T-helper 1 cell treated with Interleukin-12 subunit alpha and Interleukin-12 subunit beta and Interleukin-4 antibody, amounts not matched to agents 30 μg/mL and 1 μg/mL, for 36 hours (primary cell): ENCODE measurements around the gene EGR1.
"Not testable (repeated sequence)": the region's sequence is repeated elsewhere in the genome, so short reads cannot be mapped to it uniquely, and the experiment has no call there.

Source experiments
- H3K27ac Mint-ChIP-seq: one replicate; pipeline ENCODE4 v1.8.0; 2021; ENCODE audit warnings: mild to moderate bottlenecking, mixed read lengths
- H3K27me3 Mint-ChIP-seq: one replicate; pipeline ENCODE4 v1.8.0; 2021; ENCODE audit warnings: low read depth, mixed read lengths
- H3K36me3 Mint-ChIP-seq: one replicate; pipeline ENCODE4 v1.8.0; 2021; ENCODE audit warnings: low read depth, mixed read lengths
- H3K4me1 Mint-ChIP-seq: one replicate; pipeline ENCODE4 v1.8.0; 2021; ENCODE audit warnings: low read depth, mixed read lengths
- H3K4me3 Mint-ChIP-seq: one replicate; pipeline ENCODE4 v1.8.0; 2021; ENCODE audit warnings: mild to moderate bottlenecking, moderate library complexity, mixed read lengths
- H3K9me3 Mint-ChIP-seq: one replicate; pipeline ENCODE4 v1.8.0; 2021; ENCODE audit warnings: mixed read lengths

Gene EGR1

GRCh38 chr5:138503487-138504270 is 38.4 kb downstream of the EGR1 start:
- Mint-ChIP-seq H3K4me1 (peaks cover 2% of the 10 kb centered on the region), H3K9me3 (no peaks in the 10 kb centered on the region), H3K27me3 (no peaks in the 10 kb centered on the region), H3K27ac (no peak overlapping the region), H3K4me3 (no peak overlapping the region), H3K36me3 (peaks cover 9% of the 10 kb centered on the region)

DNA sequence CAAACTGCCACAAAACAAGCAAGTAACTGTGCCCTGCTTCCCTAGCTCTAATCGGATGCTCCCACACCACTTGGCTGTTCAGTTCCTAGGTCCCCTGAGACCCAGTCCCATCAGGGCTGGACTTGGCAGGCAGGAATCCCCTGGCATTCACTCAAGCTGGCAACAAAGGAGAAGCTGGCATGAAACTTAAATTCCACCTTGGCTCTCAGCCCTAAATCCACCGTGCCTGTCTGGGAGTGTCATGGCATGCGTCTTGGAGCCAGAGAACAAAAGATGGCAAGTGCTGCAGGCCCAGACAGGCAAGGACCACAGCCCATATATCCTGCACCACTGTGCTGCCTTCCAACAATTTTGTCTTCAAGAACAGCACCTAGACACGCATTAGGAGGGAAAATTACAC is 39.5 kb downstream of the EGR1 start:
- no peak overlapping the region for H3K27ac Mint-ChIP-seq

GRCh38 chr5:138506370-138507306 is 41.4 kb downstream of the EGR1 start:
- no peak overlapping the region for H3K4me3 Mint-ChIP-seq
- no peaks in the 10 kb centered on the region for H3K27me3 Mint-ChIP-seq
- H3K9me3 Mint-ChIP-seq = no peaks in the 10 kb centered on the region
- peaks cover 2% of the 10 kb centered on the region for H3K4me1 Mint-ChIP-seq
- no peak overlapping the region for H3K27ac Mint-ChIP-seq
- H3K36me3 Mint-ChIP-seq = peaks cover 22% of the 10 kb centered on the region

More for the DNA sequence above, 39.5 kb downstream of the EGR1 start:
- Mint-ChIP-seq H3K9me3 (no peaks in the 10 kb centered on the region), H3K4me1 (peaks cover 2% of the 10 kb centered on the region), H3K4me3 (no peak overlapping the region), H3K36me3 (peaks cover 14% of the 10 kb centered on the region), H3K27me3 (no peaks in the 10 kb centered on the region)

GRCh38 chr5:138507485-138507884 is 42.2 kb downstream of the EGR1 start:
- H3K36me3 Mint-ChIP-seq = peaks cover 25% of the 10 kb centered on the region
- not testable (repeated sequence) for H3K4me3 Mint-ChIP-seq, H3K4me1 Mint-ChIP-seq, H3K27ac Mint-ChIP-seq, H3K9me3 Mint-ChIP-seq, H3K27me3 Mint-ChIP-seq

DNA sequence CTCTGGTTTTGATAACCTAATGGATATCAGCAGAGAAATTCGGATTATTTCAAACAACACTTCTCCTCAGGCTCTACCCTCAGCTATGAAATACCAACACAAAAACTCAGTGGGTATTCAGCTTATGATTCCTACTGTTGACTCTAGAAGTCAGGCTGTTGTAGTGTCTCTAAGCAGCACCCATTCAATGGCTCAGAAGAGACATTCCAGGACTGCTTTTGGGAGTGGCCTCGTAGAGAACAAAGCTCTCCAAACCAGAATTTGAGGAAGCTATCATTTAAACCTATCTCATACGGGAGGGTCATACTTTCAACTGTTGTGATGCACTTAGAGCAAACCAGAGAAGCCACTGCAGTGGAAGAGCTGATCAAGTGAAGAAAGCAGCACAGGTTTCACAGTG is 43.7 kb downstream of the EGR1 start:
- Mint-ChIP-seq H3K36me3 (peaks cover 34% of the 10 kb centered on the region), H3K4me1 (no peaks in the 10 kb centered on the region), H3K9me3 (no peaks in the 10 kb centered on the region), H3K27me3 (no peaks in the 10 kb centered on the region), H3K27ac (no peak overlapping the region), H3K4me3 (no peak overlapping the region)

DNA sequence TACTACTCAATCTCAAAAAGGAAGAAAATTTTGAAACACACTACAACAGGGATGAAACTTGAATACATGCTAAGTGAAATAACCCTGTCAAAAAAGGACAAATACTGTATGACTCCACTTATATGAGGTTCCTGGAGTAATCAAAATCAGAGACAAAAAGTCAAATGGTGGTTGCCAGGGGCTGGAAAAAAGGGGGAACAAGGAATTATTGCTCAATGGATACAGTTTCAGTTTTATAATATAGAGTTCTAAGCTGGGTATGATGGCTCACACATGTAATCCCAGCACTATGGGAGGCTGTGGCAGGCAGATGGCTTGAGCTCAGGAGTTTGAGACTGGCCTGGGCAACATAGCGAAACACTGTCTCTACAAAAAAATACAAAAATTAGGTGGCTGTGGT is 48.7 kb downstream of the EGR1 start:
- Mint-ChIP-seq H3K27me3 (no peaks in the 10 kb centered on the region), H3K27ac (no peak overlapping the region), H3K36me3 (peaks cover 44% of the 10 kb centered on the region), H3K4me1 (peaks cover 1% of the 10 kb centered on the region), H3K4me3 (no peak overlapping the region), H3K9me3 (no peaks in the 10 kb centered on the region)

- H3K4me3 Mint-ChIP-seq = no peak overlapping the region
- peaks cover 35% of the 10 kb centered on the region for H3K36me3 Mint-ChIP-seq
- H3K9me3 Mint-ChIP-seq = no peaks in the 10 kb centered on the region
- H3K27me3 Mint-ChIP-seq = no peaks in the 10 kb centered on the region
- H3K4me1 Mint-ChIP-seq = peaks cover 3% of the 10 kb centered on the region
- no peak overlapping the region for H3K27ac Mint-ChIP-seq
Measured at GRCh38 chr5:138515556-138516245, 50.4 kb downstream of the EGR1 start.

GRCh38 chr5:138517437-138517836 is 52.2 kb downstream of the EGR1 start:
- Mint-ChIP-seq H3K9me3 (no peaks in the 10 kb centered on the region), H3K4me3 (no peak overlapping the region), H3K36me3 (peaks cover 30% of the 10 kb centered on the region), H3K27me3 (no peaks in the 10 kb centered on the region), H3K4me1 (peaks cover 6% of the 10 kb centered on the region), H3K27ac (no peak overlapping the region)
